Neural cell (in vitro differentiated cells): ENCODE data around the gene ROBO1.

Source experiments
- RAD21 ChIP-seq: fragments of 450-650 bp; conservative IDR thresholded peaks from 2 replicates; pipeline ENCODE4 v1.6.1; 2014; ENCODE audit warnings: antibody characterized with exemption, mild to moderate bottlenecking, moderate library complexity
- TAF1 ChIP-seq: IDR thresholded peaks from 2 replicates; pipeline ENCODE4 v1.6.1; 2012; ENCODE audit warnings: low read depth
- TF ChIP-seq, protein P1 (sequence below): fragments of 450-650 bp; IDR thresholded peaks from 2 replicates; pipeline ENCODE4 v1.5.1; 2014; ENCODE audit warnings: antibody characterized with exemption, mild to moderate bottlenecking, moderate library complexity; ENCODE audit not compliant: poor library complexity, severe bottlenecking

DNA sequence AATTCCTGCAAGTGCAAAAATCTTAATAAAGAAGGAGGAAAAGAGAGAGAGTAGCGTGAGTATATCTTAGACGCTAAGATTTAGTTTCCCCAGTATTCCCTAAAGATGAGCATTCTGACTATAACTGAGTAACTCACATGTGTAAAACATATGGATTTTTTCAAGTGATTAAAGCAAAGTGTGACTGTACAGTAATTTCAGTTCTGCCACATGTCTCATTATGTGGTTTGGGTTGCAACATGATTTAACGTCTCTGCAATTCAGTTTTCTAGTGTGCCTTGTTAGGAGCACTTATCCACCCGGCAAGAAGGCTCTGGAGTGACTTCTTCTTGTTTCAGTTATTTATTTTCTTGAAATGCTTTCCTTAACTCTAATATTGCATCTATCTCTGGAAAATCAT is 514.1 kb downstream of the ROBO1 start:
- TF ChIP-seq, protein P1, sequence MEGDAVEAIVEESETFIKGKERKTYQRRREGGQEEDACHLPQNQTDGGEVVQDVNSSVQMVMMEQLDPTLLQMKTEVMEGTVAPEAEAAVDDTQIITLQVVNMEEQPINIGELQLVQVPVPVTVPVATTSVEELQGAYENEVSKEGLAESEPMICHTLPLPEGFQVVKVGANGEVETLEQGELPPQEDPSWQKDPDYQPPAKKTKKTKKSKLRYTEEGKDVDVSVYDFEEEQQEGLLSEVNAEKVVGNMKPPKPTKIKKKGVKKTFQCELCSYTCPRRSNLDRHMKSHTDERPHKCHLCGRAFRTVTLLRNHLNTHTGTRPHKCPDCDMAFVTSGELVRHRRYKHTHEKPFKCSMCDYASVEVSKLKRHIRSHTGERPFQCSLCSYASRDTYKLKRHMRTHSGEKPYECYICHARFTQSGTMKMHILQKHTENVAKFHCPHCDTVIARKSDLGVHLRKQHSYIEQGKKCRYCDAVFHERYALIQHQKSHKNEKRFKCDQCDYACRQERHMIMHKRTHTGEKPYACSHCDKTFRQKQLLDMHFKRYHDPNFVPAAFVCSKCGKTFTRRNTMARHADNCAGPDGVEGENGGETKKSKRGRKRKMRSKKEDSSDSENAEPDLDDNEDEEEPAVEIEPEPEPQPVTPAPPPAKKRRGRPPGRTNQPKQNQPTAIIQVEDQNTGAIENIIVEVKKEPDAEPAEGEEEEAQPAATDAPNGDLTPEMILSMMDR: no peak
- no peak for TF ChIP-seq RAD21
- no peak for TF ChIP-seq TAF1
